Endothelial cell of umbilical vein (primary cell): ENCODE data around the gene TMEM87A. TPM values are rescaled to one million over a fixed set of nuclear protein-coding genes. Genes with fewer than 3 reads are reported as not detected.
"Not testable (repeated sequence)": the region's sequence is repeated elsewhere in the genome, so short reads cannot be mapped to it uniquely, and the experiment has no call there.

ENCODE experiments used
- BruUV-seq: library from RNA; stranded (reverse); fragments of 400-500 nt; replicated peaks from 2 replicates; lab custom pipeline; 2021; lab: Mats Ljungman, UMichigan
- CTCF ChIA-PET: fragments of 300-600, 350-600 bp; sonication (Branson Sonifier 250); formaldehyde crosslinking; loops from one replicate; lab custom pipeline; 2021; ENCODE audit warnings: antibody characterized with exemption, inconsistent platforms; lab: Charles Lee
- POLR2A ChIA-PET: fragments of 300-600, 350-600 bp; sonication (Branson Sonifier 250); formaldehyde crosslinking; loops from one replicate; lab custom pipeline; 2021; ENCODE audit warnings: antibody characterized with exemption, inconsistent platforms; lab: Charles Lee
- DNase-seq: peaks from one replicate; pipeline ENCODE4 v3.0.0-alpha.2; 2011; ENCODE audit warnings: low read depth, low spot score
- FAIRE-seq: peaks from 2 replicates; lab custom pipeline; 2011; peaks lifted over from hg19 to GRCh38; lab: Jason Lieb, UNC
- H2AFZ ChIP-seq: 2 replicates; pipeline ENCODE4 v1.6.0; 2012; ENCODE audit warnings: low read depth, low read length, control low read depth, inconsistent platforms
- H3K27ac ChIP-seq: 2 replicates; pipeline ENCODE4 v1.5.1; 2011; ENCODE audit warnings: low read depth, mild to moderate bottlenecking, control low read depth, low read length, moderate library complexity; ENCODE audit not compliant: insufficient read depth
- H3K27me3 ChIP-seq, 2 experiments: 2 replicates each; pipeline versions ENCODE4 v1.6.0 to v1.6.1; 2011; ENCODE audit warnings: low read length in 2 of 2, mixed read lengths in 1 of 2; ENCODE audit not compliant: control insufficient read depth in 2 of 2, insufficient read depth in 2 of 2
- H3K36me3 ChIP-seq, 2 experiments: 2 replicates in 1 of 2; 3 replicates in 1 of 2; pipeline ENCODE4 v1.5.1; 2011; ENCODE audit warnings: low read length in 2 of 2, mild to moderate bottlenecking in 1 of 2, moderate library complexity in 1 of 2; ENCODE audit not compliant: control insufficient read depth in 2 of 2, insufficient read depth in 2 of 2; ENCODE audit errors: extremely low read depth in 1 of 2
- H3K4me1 ChIP-seq: 3 replicates; pipeline ENCODE4 v1.5.1; 2011; ENCODE audit warnings: mild to moderate bottlenecking, low read length; ENCODE audit not compliant: control insufficient read depth, insufficient read depth; ENCODE audit errors: extremely low read depth
- H3K4me2 ChIP-seq: 2 replicates; pipeline ENCODE4 v1.6.1; 2011; ENCODE audit warnings: low read length, control low read depth, mixed read lengths; ENCODE audit not compliant: insufficient read depth
- H3K4me3 ChIP-seq, 3 experiments: fragments of 200-600 bp in 1 of 3; sonication (generic), shearing (Covaris generic) in 1 of 3; replicated peaks in 1 of 3; 2 replicates each; pipeline ENCODE4 v1.5.1; 2011 to 2016; ENCODE audit warnings: control low read depth in 3 of 3, low read length in 3 of 3, mild to moderate bottlenecking in 2 of 3, inconsistent platforms in 1 of 3, low read depth in 1 of 3, moderate library complexity in 1 of 3; ENCODE audit not compliant: insufficient read depth in 1 of 3
- H3K79me2 ChIP-seq: 2 replicates; pipeline ENCODE4 v1.6.0; 2012; ENCODE audit warnings: low read length, inconsistent platforms; ENCODE audit not compliant: control insufficient read depth, insufficient read depth
- H3K9ac ChIP-seq: replicated peaks from 2 replicates; pipeline ENCODE3; 2011; ENCODE audit warnings: low read length, control low read depth; ENCODE audit not compliant: insufficient read depth; ENCODE audit errors: extremely low read depth
- H3K9me1 ChIP-seq: replicated peaks from 3 replicates; pipeline ENCODE4 v1.6.0; 2011; ENCODE audit warnings: mild to moderate bottlenecking, low read length; ENCODE audit not compliant: control insufficient read depth, insufficient read depth; ENCODE audit errors: extremely low read depth
- H3K9me3 ChIP-seq: replicated peaks from 2 replicates; pipeline ENCODE4 v1.5.1; 2012; ENCODE audit warnings: low read length, inconsistent platforms; ENCODE audit not compliant: control insufficient read depth, insufficient read depth
- H4K20me1 ChIP-seq: replicated peaks from 2 replicates; pipeline ENCODE3; 2011; ENCODE audit warnings: mild to moderate bottlenecking, low read length; ENCODE audit not compliant: control insufficient read depth, insufficient read depth; ENCODE audit errors: extremely low read depth
- GATA2 ChIP-seq: IDR thresholded peaks from 2 replicates; pipeline ENCODE4 v1.7.0; 2011; ENCODE audit warnings: low read depth, mild to moderate bottlenecking, moderate library complexity, mixed read lengths, low read length; ENCODE audit not compliant: insufficient read length, insufficient read depth
- JUN ChIP-seq: IDR thresholded peaks from 2 replicates; pipeline ENCODE4 v1.6.1; 2011; ENCODE audit warnings: borderline replicate concordance, low read depth; ENCODE audit not compliant: insufficient read length, insufficient read depth
- MYC ChIP-seq: IDR thresholded peaks from one replicate; pipeline ENCODE4 v1.6.1; 2011; ENCODE audit warnings: mild to moderate bottlenecking, low read depth, low read length
- dilution Hi-C: fragments of 300-500 bp; cut with MboI; formaldehyde crosslinking; loops from one replicate; pipeline ENCODE4 v1.15.0; 2019; ENCODE audit warnings: low sequenced_read_pairs; ENCODE audit not compliant: extremely low pct_ligation_motif_present
- intact Hi-C: fragments of 100-400 bp; cut with micrococcal nuclease; formaldehyde crosslinking; loops from one replicate; pipeline ENCODE4 v1.10.0; 2022
- polyA plus RNA-seq, 4 experiments: library from polyadenylated mRNA; depleted of rRNA in 3 of 4; stranded (reverse) in 3 of 4; unstranded in 1 of 4; fragments of >200 nt; gene quantifications; 2 replicates each; pipeline versions ENCODE4 v1.2.1 to v1.2.3, GENCODE V29; 2011 to 2012; ENCODE audit warnings: missing spikeins in 1 of 4
- total RNA-seq: library from RNA; stranded (reverse); gene quantifications from 2 replicates; pipeline ENCODE4 v1.2.3, GENCODE V29; 2021

Gene TMEM87A
- total and polyA plus RNA-seq, 2 donors (not counting 3 experiments of a cell fraction or from before 2014, with no cell fraction given) = 22.3 to 41.1 TPM

DNA sequence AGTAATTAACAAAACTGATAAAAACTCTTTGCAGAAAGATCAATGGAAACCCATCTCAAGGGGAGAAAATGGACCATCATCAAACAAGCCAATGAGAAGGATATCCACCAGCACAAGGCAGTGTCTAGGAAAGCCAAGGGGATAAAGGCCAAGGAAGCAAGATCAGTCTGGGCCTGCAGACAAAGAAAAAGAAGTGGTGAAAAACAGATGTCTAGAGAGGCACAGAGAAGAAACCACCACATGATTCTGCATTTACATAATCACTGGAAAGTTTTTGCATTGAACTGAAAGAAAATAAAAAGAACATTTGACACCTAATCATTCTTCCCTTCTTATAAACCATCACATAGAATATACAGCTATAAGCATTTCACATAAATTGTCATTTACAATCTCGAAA lies 42.1 kb downstream of the TMEM87A start:
- Histone ChIP-seq H2AFZ (no peak overlapping the region), H3K36me3 (peaks cover 7 to 19% of the 10 kb centered on the region in 2 experiments), H3K27ac (no peak overlapping the region), H4K20me1 (no peaks in the 10 kb centered on the region), H3K9me1 (no peaks in the 10 kb centered on the region), H3K9ac (no peak overlapping the region), H3K4me3 (no peak overlapping the region), H3K9me3 (no peaks in the 10 kb centered on the region), H3K4me2 (no peak overlapping the region), H3K27me3 (no peaks in the 10 kb centered on the region), H3K4me1 (no peaks in the 10 kb centered on the region), H3K79me2 (no peaks in the 10 kb centered on the region)
- dilution Hi-C loops (no loop called here), intact Hi-C loops (no loop called here)
- FAIRE-seq (no peak), DNase-seq (no peak)
- CTCF ChIA-PET = interaction anchor here (1.5 kb wide), 1 partner anchor 12 kb away, joined by 5 read pairs; no protein-coding TSS in a partner anchor
- POLR2A ChIA-PET = no interaction called here
- no TSS peak for BruUV-seq
- TF ChIP-seq GATA2 (no peak), MYC (no peak), JUN (no peak)

DNA sequence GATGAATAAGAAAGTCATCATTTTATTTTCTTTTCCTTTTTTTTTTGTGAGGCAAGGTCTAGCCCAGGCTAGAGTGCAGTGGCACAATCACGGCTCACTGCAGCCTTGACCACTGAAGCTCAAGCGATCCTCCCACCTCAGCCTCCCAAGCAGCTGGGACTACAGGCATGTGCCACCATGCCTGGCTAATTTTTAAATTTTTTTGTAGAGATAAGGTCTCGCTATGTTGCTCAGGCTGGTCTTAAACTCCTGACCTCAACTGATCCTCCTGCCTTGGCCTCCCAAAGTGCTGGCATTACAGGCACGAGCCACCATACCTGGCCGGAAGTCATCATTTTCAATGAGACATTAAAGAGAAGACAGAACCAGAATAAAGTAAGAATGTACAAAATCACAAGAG lies 44.3 kb downstream of the TMEM87A start:
- H3K27ac ChIP-seq, H3K4me1 ChIP-seq, H3K9ac ChIP-seq, BruUV-seq, H3K9me3 ChIP-seq, H3K27me3 ChIP-seq, intact Hi-C loops, H2AFZ ChIP-seq, H4K20me1 ChIP-seq, H3K79me2 ChIP-seq, H3K9me1 ChIP-seq, DNase-seq, dilution Hi-C loops, FAIRE-seq, H3K4me3 ChIP-seq, H3K4me2 ChIP-seq: not testable (repeated sequence)
- H3K36me3 ChIP-seq = peaks cover 9 to 27% of the 10 kb centered on the region in 2 experiments
- ChIA-PET CTCF (interaction anchor here (1.0 to 1.7 kb wide), 4 partner anchors 13 to 422 kb away, joined by 3 to 7 read pairs (median 4); no protein-coding TSS in a partner anchor), POLR2A (interaction anchor here (0.6 kb wide), 1 partner anchor 1521 kb away, joined by 7 read pairs; no protein-coding TSS in a partner anchor)
